ENCODE data around the gene USP10. TPM values are rescaled to one million over a fixed set of nuclear protein-coding genes. Genes with fewer than 3 reads are reported as not detected.

USP10 gene
- polyA plus RNA-seq, 2 of the 4 experiments (the other 2 are of a cell fraction), result 61.5 to 93.5 TPM

Other genes with a start within 250 kb of the USP10 start
- gene MEAK7, start 195.3 kb upstream of the USP10 start, polyA plus RNA-seq (2011; rRNA removed), result 26.2 and 31.3 TPM in 2 replicates
- 30.5 to 35.1 TPM (median 32.8 TPM) in 3 replicates for gene MEAK7, start 195.3 kb upstream of the USP10 start, polyA plus RNA-seq (2017; fragmentation: RNase III; extraction: RNeasy Plus Mini Kit Qiagen cat#74134 plus additional on column Dnase treatment)
- gene COTL1, start 81.9 kb upstream of the USP10 start, polyA plus RNA-seq (2011; rRNA removed), result 89.7 and 94.1 TPM in 2 replicates
- 372 to 495 TPM (median 379 TPM) in 3 replicates for gene COTL1, start 81.9 kb upstream of the USP10 start, polyA plus RNA-seq (2017; fragmentation: RNase III; extraction: RNeasy Plus Mini Kit Qiagen cat#74134 plus additional on column Dnase treatment)
- gene KLHL36, start 51.5 kb upstream of the USP10 start, polyA plus RNA-seq (2011; rRNA removed), result 21.0 and 22.3 TPM in 2 replicates
- 19.1 to 21.4 TPM (median 20.0 TPM) in 3 replicates for gene KLHL36, start 51.5 kb upstream of the USP10 start, polyA plus RNA-seq (2017; fragmentation: RNase III; extraction: RNeasy Plus Mini Kit Qiagen cat#74134 plus additional on column Dnase treatment)
- 0.85 and 0.89 TPM in 2 replicates for gene CRISPLD2, start 120.0 kb downstream of the USP10 start, polyA plus RNA-seq (2011; rRNA removed)
- gene CRISPLD2, start 120.0 kb downstream of the USP10 start, polyA plus RNA-seq (2017; fragmentation: RNase III; extraction: RNeasy Plus Mini Kit Qiagen cat#74134 plus additional on column Dnase treatment), result 1.6 to 2.9 TPM (median 2.4 TPM) in 3 replicates

Measured in A549 (cell line).